Activated naive CD4-positive, alpha-beta T cell treated with anti-CD3 and anti-CD28 coated beads, Interleukin-2, amount 10 ng/mL, durations not matched to agents 7 days and 5 days (primary cell): ENCODE data around the gene ITGA3.
A peak's percentile ranks its signal among the peaks of the same experiment; 100 is the strongest.

Experiments
- CTCF ChIA-PET: fragments of 350-600 bp; sonication (Branson Sonifier 250); formaldehyde crosslinking; loops from one replicate; lab custom pipeline; 2021; ENCODE audit warnings: antibody characterized with exemption; lab: Charles Lee
- DNase-seq: peaks from one replicate; pipeline ENCODE4 v3.0.0-alpha.2; 2020
- H3K27ac Mint-ChIP-seq: one replicate; pipeline ENCODE4 v1.8.0; 2021; ENCODE audit warnings: mild to moderate bottlenecking, moderate library complexity, mixed read lengths
- H3K27me3 Mint-ChIP-seq: one replicate; pipeline ENCODE4 v1.8.0; 2021; ENCODE audit warnings: mild to moderate bottlenecking, mixed read lengths
- H3K36me3 Mint-ChIP-seq: one replicate; pipeline ENCODE4 v1.8.0; 2021; ENCODE audit warnings: mixed read lengths
- H3K4me1 Mint-ChIP-seq: one replicate; pipeline ENCODE4 v1.8.0; 2021; ENCODE audit warnings: mixed read lengths
- H3K4me3 Mint-ChIP-seq: one replicate; pipeline ENCODE4 v1.8.0; 2021; ENCODE audit warnings: mild to moderate bottlenecking, moderate library complexity, mixed read lengths
- H3K9me3 Mint-ChIP-seq: one replicate; pipeline ENCODE4 v1.8.0; 2021; ENCODE audit warnings: mixed read lengths

The ITGA3 gene

GRCh38 chr17:50110591-50111349 is 54.9 kb downstream of the ITGA3 start:
- peaks cover 3% of the 10 kb centered on the region for H3K4me1 Mint-ChIP-seq
- no peak overlapping the region for H3K4me3 Mint-ChIP-seq
- no peak for DNase-seq
- H3K27me3 Mint-ChIP-seq: peaks cover 28% of the 10 kb centered on the region
- H3K36me3 Mint-ChIP-seq: peaks cover 2% of the 10 kb centered on the region
- H3K27ac Mint-ChIP-seq: peak overlapping the region; percentile 24
- CTCF ChIA-PET: interaction anchor here (0.9 to 1.0 kb wide), 2 partner anchors 50 to 87 kb away, joined by 3 read pairs; no protein-coding TSS in a partner anchor
- no peaks in the 10 kb centered on the region for H3K9me3 Mint-ChIP-seq

GRCh38 chr17:50111673-50112655 is 56.1 kb downstream of the ITGA3 start:
- no peak overlapping the region for H3K4me3 Mint-ChIP-seq
- peaks cover 8% of the 10 kb centered on the region for H3K4me1 Mint-ChIP-seq
- peaks cover 2% of the 10 kb centered on the region for H3K36me3 Mint-ChIP-seq
- no peak for DNase-seq
- no peak overlapping the region for H3K27ac Mint-ChIP-seq
- CTCF ChIA-PET: interaction anchor here (1.3 to 1.5 kb wide), 2 partner anchors 18 to 86 kb away, joined by 6 read pairs; no protein-coding TSS in a partner anchor
- no peaks in the 10 kb centered on the region for H3K9me3 Mint-ChIP-seq
- H3K27me3 Mint-ChIP-seq: peaks cover 40% of the 10 kb centered on the region

GRCh38 chr17:50112694-50113093 is 56.8 kb downstream of the ITGA3 start:
- DNase-seq: no peak
- peaks cover 47% of the 10 kb centered on the region for H3K27me3 Mint-ChIP-seq
- peaks cover 11% of the 10 kb centered on the region for H3K4me1 Mint-ChIP-seq
- no peaks in the 10 kb centered on the region for H3K9me3 Mint-ChIP-seq
- H3K4me3 Mint-ChIP-seq: no peak overlapping the region
- CTCF ChIA-PET: interaction anchor here (1.3 to 2.7 kb wide), 3 partner anchors 18 to 85 kb away, joined by 6 to 14 read pairs (median 6); no protein-coding TSS in a partner anchor
- peaks cover 2% of the 10 kb centered on the region for H3K36me3 Mint-ChIP-seq
- no peak overlapping the region for H3K27ac Mint-ChIP-seq

GRCh38 chr17:50113624-50114320 is 57.9 kb downstream of the ITGA3 start:
- H3K4me1 Mint-ChIP-seq: peaks cover 11% of the 10 kb centered on the region
- no peaks in the 10 kb centered on the region for H3K36me3 Mint-ChIP-seq
- no peak for DNase-seq
- peaks cover 58% of the 10 kb centered on the region for H3K27me3 Mint-ChIP-seq
- CTCF ChIA-PET: interaction anchor here (0.6 to 4.3 kb wide), 12 partner anchors 10 to 167 kb away, joined by 3 to 26 read pairs (median 8); partner anchors contain the start of genes COL1A1, PDK2 and SAMD14
- H3K9me3 Mint-ChIP-seq: no peaks in the 10 kb centered on the region
- H3K27ac Mint-ChIP-seq: no peak overlapping the region
- no peak overlapping the region for H3K4me3 Mint-ChIP-seq

GRCh38 chr17:50114401-50114800 is 58.5 kb downstream of the ITGA3 start:
- no peak overlapping the region for H3K27ac Mint-ChIP-seq
- H3K27me3 Mint-ChIP-seq: peaks cover 64% of the 10 kb centered on the region
- CTCF ChIA-PET: interaction anchor here (0.6 to 4.3 kb wide), 22 partner anchors 9 to 570 kb away, joined by 3 to 27 read pairs (median 6); partner anchors contain the start of genes COL1A1, PDK2, SAMD14 and SGCA
- no peaks in the 10 kb centered on the region for H3K36me3 Mint-ChIP-seq
- DNase-seq: no peak
- H3K4me3 Mint-ChIP-seq: no peak overlapping the region
- H3K4me1 Mint-ChIP-seq: peaks cover 11% of the 10 kb centered on the region
- H3K9me3 Mint-ChIP-seq: no peaks in the 10 kb centered on the region

- H3K27me3 Mint-ChIP-seq: peaks cover 69% of the 10 kb centered on the region
Observed at GRCh38 chr17:50114849-50115357, 59.0 kb downstream of the ITGA3 start.

GRCh38 chr17:50115756-50116155 is 59.8 kb downstream of the ITGA3 start:
- Mint-ChIP-seq H3K27ac (no peak overlapping the region), H3K9me3 (no peaks in the 10 kb centered on the region), H3K27me3 (peaks cover 77% of the 10 kb centered on the region), H3K4me1 (peaks cover 11% of the 10 kb centered on the region), H3K36me3 (no peaks in the 10 kb centered on the region), H3K4me3 (no peak overlapping the region)
- CTCF ChIA-PET: interaction anchor here (1.0 to 4.3 kb wide), 14 partner anchors 12 to 182 kb away, joined by 3 to 27 read pairs (median 8); partner anchors contain the start of gene PDK2
- no peak for DNase-seq

More at GRCh38 chr17:50114849-50115357, 59.0 kb downstream of the ITGA3 start:
- Mint-ChIP-seq H3K4me3 (no peak overlapping the region), H3K27ac (no peak overlapping the region), H3K9me3 (no peaks in the 10 kb centered on the region), H3K4me1 (peaks cover 11% of the 10 kb centered on the region), H3K36me3 (no peaks in the 10 kb centered on the region)
- CTCF ChIA-PET: interaction anchor here (0.6 to 4.3 kb wide), 25 partner anchors 8 to 571 kb away, joined by 3 to 27 read pairs (median 5); partner anchors contain the start of genes COL1A1, PDK2, SAMD14 and SGCA
- peak; percentile 68 for DNase-seq

- peaks cover 11% of the 10 kb centered on the region for H3K4me1 Mint-ChIP-seq
- peaks cover 93% of the 10 kb centered on the region for H3K27me3 Mint-ChIP-seq
- peak overlapping the region; percentile 53 for H3K27ac Mint-ChIP-seq
- CTCF ChIA-PET: interaction anchor here (0.7 to 4.3 kb wide), 20 partner anchors 9 to 216 kb away, joined by 3 to 27 read pairs (median 4); partner anchors contain the start of gene SAMD14
- no peaks in the 10 kb centered on the region for H3K36me3 Mint-ChIP-seq
- no peaks in the 10 kb centered on the region for H3K9me3 Mint-ChIP-seq
- DNase-seq: peak; percentile 76
- H3K4me3 Mint-ChIP-seq: peak overlapping the region; percentile 36
Observed at GRCh38 chr17:50117202-50118051, 61.5 kb downstream of the ITGA3 start.

- peaks cover 97% of the 10 kb centered on the region for H3K27me3 Mint-ChIP-seq
- no peak for DNase-seq
- no peak overlapping the region for H3K27ac Mint-ChIP-seq
- H3K4me1 Mint-ChIP-seq: peaks cover 11% of the 10 kb centered on the region
- no peaks in the 10 kb centered on the region for H3K9me3 Mint-ChIP-seq
- H3K4me3 Mint-ChIP-seq: no peak overlapping the region
- H3K36me3 Mint-ChIP-seq: no peaks in the 10 kb centered on the region
- CTCF ChIA-PET: interaction anchor here (0.7 to 4.3 kb wide), 15 partner anchors 9 to 154 kb away, joined by 3 to 27 read pairs (median 5); partner anchors contain the start of gene SAMD14
Observed at GRCh38 chr17:50118076-50118827, 62.3 kb downstream of the ITGA3 start.

GRCh38 chr17:50118828-50119218 is 62.9 kb downstream of the ITGA3 start:
- no peaks in the 10 kb centered on the region for H3K36me3 Mint-ChIP-seq
- H3K4me3 Mint-ChIP-seq: no peak overlapping the region
- no peaks in the 10 kb centered on the region for H3K9me3 Mint-ChIP-seq
- DNase-seq: no peak
- H3K4me1 Mint-ChIP-seq: peaks cover 11% of the 10 kb centered on the region
- CTCF ChIA-PET: interaction anchor here (0.7 to 2.3 kb wide), 8 partner anchors 13 to 81 kb away, joined by 3 to 10 read pairs (median 5); no protein-coding TSS in a partner anchor
- no peak overlapping the region for H3K27ac Mint-ChIP-seq
- H3K27me3 Mint-ChIP-seq: peaks cover 98% of the 10 kb centered on the region

GRCh38 chr17:50120475-50121253 is 64.8 kb downstream of the ITGA3 start:
- no peak for DNase-seq
- Mint-ChIP-seq H3K4me3 (no peak overlapping the region), H3K4me1 (peaks cover 8% of the 10 kb centered on the region), H3K9me3 (no peaks in the 10 kb centered on the region), H3K27me3 (peaks cover 94% of the 10 kb centered on the region), H3K36me3 (no peaks in the 10 kb centered on the region), H3K27ac (no peak overlapping the region)
- CTCF ChIA-PET: interaction anchor here (0.6 to 1.3 kb wide), 2 partner anchors 10 to 348 kb away, joined by 3 to 5 read pairs; partner anchors contain the start of gene SAMD14
